GM08714 (cell line): ENCODE data around the gene SLC25A11.

Experiments
- H3K4me3 ChIP-seq: fragments of 200-500 bp; sonication (Bioruptor generic); 2 replicates; pipeline ENCODE4 v1.5.1; 2014; ENCODE audit warnings: mild to moderate bottlenecking, low read length, inconsistent platforms
- ZNF274 ChIP-seq: IDR thresholded peaks from 2 replicates; pipeline ENCODE4 v1.6.1; 2012; ENCODE audit warnings: mild to moderate bottlenecking, low read depth, low read length

Gene SLC25A11

GRCh38 chr17:4939796-4940554 is at the start of gene SLC25A11, which contains the start of gene RNF167:
TSS of gene SLC25A11 (minus strand) at chr17:4940046. CDS start at chr17:4939910, 136 bp downstream.
TSS of gene RNF167 (plus strand) at chr17:4940268. CDS start at chr17:4940910, 642 bp downstream.
- no peak for TF ChIP-seq ZNF274
- peak within 1 kb of the TSS; percentile 86 for H3K4me3 ChIP-seq

GRCh38 chr17:4987767-4988567 is 48.1 kb upstream of the SLC25A11 start:
- peak overlapping the region; percentile 75 for H3K4me3 ChIP-seq
- no peak for TF ChIP-seq ZNF274

- no peak for TF ChIP-seq ZNF274
- peak within 1 kb of the TSS; percentile 75 for H3K4me3 ChIP-seq
Observed at GRCh38 chr17:4986951-4987766, 47.3 kb upstream of the SLC25A11 start, which contains the start of gene CAMTA2. TSS of gene CAMTA2 (minus strand) at chr17:4987675. CDS start at chr17:4986222, 1,453 bp downstream.

DNA sequence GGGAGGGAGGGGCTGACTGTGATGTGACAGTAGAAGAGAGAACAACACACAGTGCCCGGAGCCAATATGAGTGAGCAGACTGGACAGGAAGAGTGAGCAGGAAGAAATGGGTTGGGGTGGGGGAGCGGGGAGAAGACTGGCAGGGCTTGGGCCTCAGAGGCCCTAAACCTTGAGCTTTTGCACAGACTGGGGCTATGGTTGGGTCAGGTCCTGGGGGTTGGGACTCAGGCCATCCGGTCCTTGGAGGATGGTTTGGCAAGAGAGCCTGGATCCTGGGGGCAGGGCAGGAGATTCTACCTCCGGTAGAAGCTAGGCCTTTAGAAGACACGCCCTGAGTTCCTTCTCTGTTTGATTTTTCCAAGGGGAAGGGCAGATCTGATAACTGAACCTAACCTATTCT is 46.6 kb upstream of the SLC25A11 start:
- no peak for TF ChIP-seq ZNF274
- H3K4me3 ChIP-seq, result peak overlapping the region; percentile 75; the same call in 1 of the 2 replicates

GRCh38 chr17:4982305-4982704 is 42.5 kb upstream of the SLC25A11 start:
- H3K4me3 ChIP-seq, result no peak overlapping the region
- no peak for TF ChIP-seq ZNF274

- no peak overlapping the region for H3K4me3 ChIP-seq
- TF ChIP-seq ZNF274, result no peak
Observed at GRCh38 chr17:4980644-4981216, 40.9 kb upstream of the SLC25A11 start.

GRCh38 chr17:4978726-4979125 is 38.9 kb upstream of the SLC25A11 start:
- H3K4me3 ChIP-seq, result no peak overlapping the region
- TF ChIP-seq ZNF274, result no peak

DNA sequence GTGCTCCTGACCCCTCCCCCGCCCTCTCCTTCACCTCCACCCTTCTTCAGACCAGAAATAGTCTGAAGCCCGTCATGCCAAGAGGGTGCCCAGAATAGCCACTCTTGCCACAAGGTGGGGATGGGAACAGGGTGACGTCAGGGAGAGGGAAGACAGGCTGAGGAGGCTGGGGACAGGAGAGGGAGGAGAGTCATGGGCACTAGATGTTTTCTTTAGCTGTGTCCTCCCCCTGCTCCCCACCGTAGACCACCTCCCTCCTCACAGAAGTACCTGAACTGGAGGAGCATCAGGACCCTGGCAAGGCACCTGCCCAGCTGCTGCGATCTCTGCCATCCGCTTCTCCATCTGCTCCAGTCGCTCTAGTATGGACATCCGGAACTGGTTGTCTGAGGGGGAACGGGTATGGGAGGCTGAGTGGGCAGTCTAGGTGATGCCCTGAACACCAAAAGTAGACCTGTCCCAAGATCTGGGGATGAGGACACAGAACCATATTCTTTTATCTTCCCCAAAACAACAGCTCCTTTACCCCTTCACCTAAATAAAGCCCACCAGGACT is 34.3 kb upstream of the SLC25A11 start:
- H3K4me3 ChIP-seq, result no peak overlapping the region
- TF ChIP-seq ZNF274, result no peak

- no peak for TF ChIP-seq ZNF274
- H3K4me3 ChIP-seq, result no peak overlapping the region
Observed at GRCh38 chr17:4973256-4974114, 33.6 kb upstream of the SLC25A11 start.

GRCh38 chr17:4972752-4973151 is 32.9 kb upstream of the SLC25A11 start:
- H3K4me3 ChIP-seq, result no peak overlapping the region
- TF ChIP-seq ZNF274, result no peak

- no peak for TF ChIP-seq ZNF274
- no peak overlapping the region for H3K4me3 ChIP-seq
Observed at GRCh38 chr17:4972322-4972721, 32.5 kb upstream of the SLC25A11 start.

DNA sequence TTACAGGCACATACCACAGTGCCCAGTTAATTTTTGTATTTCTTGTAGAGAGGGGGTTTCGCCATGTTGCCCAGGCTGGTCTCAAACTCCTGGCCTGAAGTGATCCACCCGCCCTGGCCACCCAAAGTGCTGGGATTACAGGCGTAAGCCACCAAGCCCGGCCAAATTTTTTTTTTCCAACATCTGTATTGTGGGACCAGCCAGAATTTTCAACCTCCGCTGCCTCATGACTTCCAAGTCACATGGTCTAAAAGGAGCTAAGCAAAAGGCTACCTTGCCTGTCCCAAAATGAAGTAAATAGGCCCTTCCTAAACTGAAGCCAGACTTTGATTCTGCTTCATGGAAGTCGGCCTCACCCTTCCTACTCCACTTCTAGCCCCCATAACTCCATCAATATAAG is 32.0 kb upstream of the SLC25A11 start:
- no peak overlapping the region for H3K4me3 ChIP-seq
- TF ChIP-seq ZNF274, result no peak
